ENCODE data around the gene MCC. TPM values are rescaled to one million over a fixed set of nuclear protein-coding genes. Genes with fewer than 3 reads are reported as not detected.
A peak's percentile ranks its signal among the peaks of the same experiment; 100 is the strongest.

The MCC gene
- total and polyA plus RNA-seq, 2 donors (not counting 1 experiment from before 2014, with no cell fraction given), result 0.09 to 0.32 TPM

GRCh38 chr5:113294311-113295110 is 193.7 kb downstream of the MCC start:
- Mint-ChIP-seq H3K4me3 (peak overlapping the region; percentile 87), H3K27me3 (peaks cover 71% of the 10 kb centered on the region), H3K4me1 (peaks cover 23% of the 10 kb centered on the region), H3K27ac (no peak overlapping the region), H3K9me3 (ENCODE audit: insufficient read depth) (no peaks in the 10 kb centered on the region)
- Histone ChIP-seq H3K4me1 (ENCODE audit: control insufficient read depth in 2 of 2, insufficient read depth in 2 of 2, low read length in 2 of 2) (peaks cover 21 to 22% of the 10 kb centered on the region in 2 donors), H3K36me3 (replicated peaks in 1 of 2; ENCODE audit: control extremely low read depth in 1 of 2, control insufficient read depth in 1 of 2, extremely low read depth in 1 of 2, insufficient read depth in 2 of 2, low read length in 1 of 2) (no peaks in the 10 kb centered on the region), H2AFZ (ENCODE audit: insufficient read depth, low read depth, low read length, poor library complexity, severe bottlenecking) (peak overlapping the region; percentile 82), H3K4me2 (replicated peaks; ENCODE audit: low read depth, low read length, poor library complexity, severe bottlenecking) (peak overlapping the region; percentile 94), H3K9ac (ENCODE audit: low read length) (peak overlapping the region; percentile 78), H4K20me1 (ENCODE audit: control insufficient read depth, insufficient read depth, low read length, poor library complexity, severe bottlenecking) (no peaks in the 10 kb centered on the region), H3K27ac (ENCODE audit: low read length in 2 of 2) (no peak overlapping the region), H3K4me3 (ENCODE audit: control extremely low read depth in 1 of 5, extremely low read depth in 1 of 5, insufficient read depth in 1 of 5, low read depth in 2 of 5, low read length in 4 of 5) (peak overlapping the region; percentile 37 to 87 (median 66)), H3K27me3 (replicated peaks in 1 of 4; ENCODE audit: control extremely low read depth in 1 of 4, control insufficient read depth in 3 of 4, insufficient read depth in 4 of 4, low read length in 3 of 4) (peaks cover 0 to 61% (median 36%) of the 10 kb centered on the region in 4 experiments), H3K79me2 (ENCODE audit: control insufficient read depth, insufficient read depth, low read length) (no peaks in the 10 kb centered on the region), H3K9me3 (ENCODE audit: control extremely low read depth in 1 of 3, control insufficient read depth in 2 of 3, insufficient read depth in 1 of 3, low read length in 2 of 3) (no peaks in the 10 kb centered on the region)
- CTCF ChIA-PET, result interaction anchor here (0.7 kb wide), 1 partner anchor 20 kb away, joined by 3 read pairs; no protein-coding TSS in a partner anchor
- ATAC-seq (ENCODE audit: low read depth) (peak; percentile 92), DNase-seq (peak; percentile 56)
- POLR2A ChIA-PET, result no interaction called here
- TF ChIP-seq CTCF (IDR thresholded peaks at IDR 0.05) (no peak), EZH2 (IDR thresholded peaks at IDR 0.05; ENCODE audit: borderline replicate concordance, insufficient read depth, low read depth, low read length, poor library complexity, severe bottlenecking) (no peak)
- WGBS (ENCODE audit: insufficient coverage), result under 1% methylated on average over 58 of the region's 60 CpGs
- intact Hi-C loops (cut with micrococcal nuclease), result no loop called here

DNA sequence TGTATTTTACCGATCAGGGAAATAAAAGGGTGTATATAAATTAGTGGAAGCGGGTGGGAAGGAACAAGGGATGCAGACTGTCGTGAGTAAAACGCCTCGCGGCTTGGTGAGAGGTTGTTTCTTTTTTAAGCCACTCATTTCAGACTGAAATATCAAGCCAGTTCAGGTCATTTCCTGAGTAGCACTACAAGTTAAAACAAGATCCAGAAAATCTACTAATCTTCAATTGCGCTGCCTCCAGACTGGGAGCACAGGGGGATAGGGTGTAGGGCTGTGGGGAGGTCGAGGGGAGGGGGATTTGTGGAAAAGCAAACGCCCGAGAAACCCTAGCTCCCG is 194.3 kb downstream of the MCC start:
- peak overlapping the region; percentile 87 for H3K4me3 Mint-ChIP-seq
- Histone ChIP-seq H3K36me3 (replicated peaks in 1 of 2; ENCODE audit: control extremely low read depth in 1 of 2, control insufficient read depth in 1 of 2, extremely low read depth in 1 of 2, insufficient read depth in 2 of 2, low read length in 1 of 2) (no peaks in the 10 kb centered on the region), H3K9me3 (ENCODE audit: control extremely low read depth in 1 of 3, control insufficient read depth in 2 of 3, insufficient read depth in 1 of 3, low read length in 2 of 3) (no peaks in the 10 kb centered on the region), H3K27ac (ENCODE audit: low read length in 2 of 2) (no peak overlapping the region), H3K4me2 (replicated peaks; ENCODE audit: low read depth, low read length, poor library complexity, severe bottlenecking) (peak overlapping the region; percentile 94), H3K79me2 (ENCODE audit: control insufficient read depth, insufficient read depth, low read length) (no peaks in the 10 kb centered on the region), H3K4me3 (ENCODE audit: control extremely low read depth in 1 of 5, extremely low read depth in 1 of 5, insufficient read depth in 1 of 5, low read depth in 2 of 5, low read length in 4 of 5) (peak overlapping the region; percentile 37 to 87 (median 66)), H3K4me1 (ENCODE audit: control insufficient read depth in 2 of 2, insufficient read depth in 2 of 2, low read length in 2 of 2) (peaks cover 21 to 22% of the 10 kb centered on the region in 2 donors), H3K9ac (ENCODE audit: low read length) (peak overlapping the region; percentile 78), H3K27me3 (replicated peaks in 1 of 4; ENCODE audit: control extremely low read depth in 1 of 4, control insufficient read depth in 3 of 4, insufficient read depth in 4 of 4, low read length in 3 of 4) (peaks cover 0 to 63% (median 36%) of the 10 kb centered on the region in 4 experiments), H2AFZ (ENCODE audit: insufficient read depth, low read depth, low read length, poor library complexity, severe bottlenecking) (peak overlapping the region; percentile 82), H4K20me1 (ENCODE audit: control insufficient read depth, insufficient read depth, low read length, poor library complexity, severe bottlenecking) (no peaks in the 10 kb centered on the region)
- ATAC-seq (ENCODE audit: low read depth) (no peak), DNase-seq (peak; percentile 15)
- CTCF ChIA-PET, result interaction anchor here (0.7 kb wide), 1 partner anchor 19 kb away, joined by 3 read pairs; no protein-coding TSS in a partner anchor
- TF ChIP-seq EZH2 (IDR thresholded peaks at IDR 0.05; ENCODE audit: borderline replicate concordance, insufficient read depth, low read depth, low read length, poor library complexity, severe bottlenecking) (no peak), CTCF (IDR thresholded peaks at IDR 0.05) (no peak)
- peaks cover 72% of the 10 kb centered on the region for H3K27me3 Mint-ChIP-seq
- intact Hi-C loops (cut with micrococcal nuclease), result no loop called here
- peaks cover 23% of the 10 kb centered on the region for H3K4me1 Mint-ChIP-seq
- H3K27ac Mint-ChIP-seq, result no peak overlapping the region
- WGBS (ENCODE audit: insufficient coverage), result 0% methylated on average over 3 of the region's 11 CpGs
- POLR2A ChIA-PET, result no interaction called here
- no peaks in the 10 kb centered on the region for H3K9me3 Mint-ChIP-seq (ENCODE audit: insufficient read depth)

Measured in B cell (primary cell).